ENCODE results near the gene DDX41. TPM values are rescaled to one million over a fixed set of nuclear protein-coding genes. Genes with fewer than 3 reads are reported as not detected.
A peak's percentile ranks its signal among the peaks of the same experiment; 100 is the strongest.

Gene DDX41
- total and polyA plus RNA-seq, 2 of the 13 experiments (the other 11 are each of a cell fraction or from before 2014, with no cell fraction given), result 62.8 to 105 TPM

GRCh38 chr5:177500685-177501522 is 15.9 kb downstream of the DDX41 start (continued):
- TF ChIP-seq BHLHE40 (IDR thresholded peaks at IDR 0.05; ENCODE audit: low read length), result no peak
- TF ChIP-seq ZNF747 (CRISPR knock-in tag; IDR thresholded peaks at IDR 0.05; ENCODE audit: borderline replicate concordance), result no peak
- no peak for TF ChIP-seq POLR2G (IDR thresholded peaks at IDR 0.05; ENCODE audit: low read depth, low read length)
- no peak for TF ChIP-seq PPARG (CRISPR knock-in tag; conservative IDR thresholded peaks at IDR 0.05)
- TF ChIP-seq PHF8 (CRISPR knock-in tag; IDR thresholded peaks at IDR 0.05), result peak; percentile 26; the same call in 1 of the 2 replicates
- TF ChIP-seq SMAD9 (CRISPR knock-in tag; IDR thresholded peaks at IDR 0.05), result no peak
- no peak for TF ChIP-seq NR2C2 (CRISPR knock-in tag; IDR thresholded peaks at IDR 0.05; ENCODE audit: borderline replicate concordance)
- no peak for TF ChIP-seq ESRRA (CRISPR knock-in tag; IDR thresholded peaks at IDR 0.05; ENCODE audit: low read depth)
- TF ChIP-seq, protein P1, sequence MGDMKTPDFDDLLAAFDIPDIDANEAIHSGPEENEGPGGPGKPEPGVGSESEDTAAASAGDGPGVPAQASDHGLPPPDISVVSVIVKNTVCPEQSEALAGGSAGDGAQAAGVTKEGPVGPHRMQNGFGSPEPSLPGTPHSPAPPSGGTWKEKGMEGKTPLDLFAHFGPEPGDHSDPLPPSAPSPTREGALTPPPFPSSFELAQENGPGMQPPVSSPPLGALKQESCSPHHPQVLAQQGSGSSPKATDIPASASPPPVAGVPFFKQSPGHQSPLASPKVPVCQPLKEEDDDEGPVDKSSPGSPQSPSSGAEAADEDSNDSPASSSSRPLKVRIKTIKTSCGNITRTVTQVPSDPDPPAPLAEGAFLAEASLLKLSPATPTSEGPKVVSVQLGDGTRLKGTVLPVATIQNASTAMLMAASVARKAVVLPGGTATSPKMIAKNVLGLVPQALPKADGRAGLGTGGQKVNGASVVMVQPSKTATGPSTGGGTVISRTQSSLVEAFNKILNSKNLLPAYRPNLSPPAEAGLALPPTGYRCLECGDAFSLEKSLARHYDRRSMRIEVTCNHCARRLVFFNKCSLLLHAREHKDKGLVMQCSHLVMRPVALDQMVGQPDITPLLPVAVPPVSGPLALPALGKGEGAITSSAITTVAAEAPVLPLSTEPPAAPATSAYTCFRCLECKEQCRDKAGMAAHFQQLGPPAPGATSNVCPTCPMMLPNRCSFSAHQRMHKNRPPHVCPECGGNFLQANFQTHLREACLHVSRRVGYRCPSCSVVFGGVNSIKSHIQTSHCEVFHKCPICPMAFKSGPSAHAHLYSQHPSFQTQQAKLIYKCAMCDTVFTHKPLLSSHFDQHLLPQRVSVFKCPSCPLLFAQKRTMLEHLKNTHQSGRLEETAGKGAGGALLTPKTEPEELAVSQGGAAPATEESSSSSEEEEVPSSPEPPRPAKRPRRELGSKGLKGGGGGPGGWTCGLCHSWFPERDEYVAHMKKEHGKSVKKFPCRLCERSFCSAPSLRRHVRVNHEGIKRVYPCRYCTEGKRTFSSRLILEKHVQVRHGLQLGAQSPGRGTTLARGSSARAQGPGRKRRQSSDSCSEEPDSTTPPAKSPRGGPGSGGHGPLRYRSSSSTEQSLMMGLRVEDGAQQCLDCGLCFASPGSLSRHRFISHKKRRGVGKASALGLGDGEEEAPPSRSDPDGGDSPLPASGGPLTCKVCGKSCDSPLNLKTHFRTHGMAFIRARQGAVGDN (CRISPR knock-in tag; IDR thresholded peaks at IDR 0.05), result peak; percentile 57
- no peak for TF ChIP-seq AKAP8 (CRISPR knock-in tag; IDR thresholded peaks at IDR 0.05)
- TF ChIP-seq ZNF441 (CRISPR knock-in tag; IDR thresholded peaks at IDR 0.05; ENCODE audit: borderline replicate concordance), result no peak
- TF ChIP-seq ZNF124 (CRISPR knock-in tag; IDR thresholded peaks at IDR 0.05), result no peak
- no peak for TF ChIP-seq KMT2A (CRISPR knock-in tag; IDR thresholded peaks at IDR 0.05)
- 0 out of 2 replicates have a peak, but pooled peaks have one; percentile 19 for TF ChIP-seq BORCS8-MEF2B (CRISPR knock-in tag; IDR thresholded peaks at IDR 0.05)
- TF ChIP-seq YEATS2 (CRISPR knock-in tag; IDR thresholded peaks at IDR 0.05; ENCODE audit: borderline replicate concordance), result peak; percentile 68; the same call in 1 of the 2 replicates
- TF ChIP-seq ARID2 (CRISPR knock-in tag; IDR thresholded peaks at IDR 0.05; ENCODE audit: borderline replicate concordance), result no peak
- no peak for TF ChIP-seq ZNF629 (CRISPR knock-in tag; conservative IDR thresholded peaks at IDR 0.05)
- TF ChIP-seq GFI1 (CRISPR knock-in tag; IDR thresholded peaks at IDR 0.05; ENCODE audit: borderline replicate concordance), result no peak
- no peak for TF ChIP-seq ZSCAN29 (CRISPR knock-in tag; conservative IDR thresholded peaks at IDR 0.05)
- TF ChIP-seq GMEB1 (CRISPR knock-in tag; IDR thresholded peaks at IDR 0.05; ENCODE audit: borderline replicate concordance), result no peak
- no peak for TF ChIP-seq HDAC2 (CRISPR knock-in tag; IDR thresholded peaks at IDR 0.05)
- no peak for TF ChIP-seq ARNTL (CRISPR knock-in tag; IDR thresholded peaks at IDR 0.05)

All from HepG2 (cell line).